ENCODE measurements around the gene KLHL41. TPM values are rescaled to one million over a fixed set of nuclear protein-coding genes. Genes with fewer than 3 reads are reported as not detected.
"Not testable (repeated sequence)": the region's sequence is repeated elsewhere in the genome, so short reads cannot be mapped to it uniquely, and the experiment has no call there.

KLHL41 gene
- total RNA-seq, 1 donor from 2014 or later, result 1.4 TPM

GRCh38 chr2:169572821-169573159, 63.3 kb downstream of the KLHL41 start:
- Mint-ChIP-seq H3K4me1 (peaks cover 30% of the 10 kb centered on the region), H3K36me3 (ENCODE audit: low read depth) (no peaks in the 10 kb centered on the region), H3K27ac (ENCODE audit: unreplicated experiment) (no peak overlapping the region), H3K4me3 (peak overlapping the region; percentile 98), H3K27me3 (ENCODE audit: low read depth) (peaks cover 10% of the 10 kb centered on the region), H3K9me3 (no peaks in the 10 kb centered on the region)
- no peak for DNase-seq (ENCODE audit: low read depth, low spot score)
- no peak for TF ChIP-seq CTCF (conservative IDR thresholded peaks at IDR 0.05)

- Mint-ChIP-seq H3K27ac (ENCODE audit: unreplicated experiment) (peak within 1 kb of the TSS; percentile 96), H3K4me3 (peak within 1 kb of the TSS; percentile 98), H3K27me3 (ENCODE audit: low read depth) (peaks cover 16% of the 10 kb centered on the region), H3K36me3 (ENCODE audit: low read depth) (no peaks in the 10 kb centered on the region), H3K9me3 (no peaks in the 10 kb centered on the region), H3K4me1 (peaks cover 30% of the 10 kb centered on the region)
- no peak for TF ChIP-seq CTCF (conservative IDR thresholded peaks at IDR 0.05)
- DNase-seq (ENCODE audit: low read depth, low spot score), result peak; percentile 77
These were observed 63.9 kb downstream of the KLHL41 start, which contains the start of gene FASTKD1 for GRCh38 chr2:169573160-169573973. Gene FASTKD1 (minus strand): TSS chr2:169573865. CDS start chr2:169572029, 1,836 bp downstream.

GRCh38 chr2:169573974-169574299, 64.4 kb downstream of the KLHL41 start:
- H3K4me3 Mint-ChIP-seq, result peak overlapping the region; percentile 98

GRCh38 chr2:169574539-169574938, 65.0 kb downstream of the KLHL41 start:
- not testable (repeated sequence) for H3K36me3 Mint-ChIP-seq (ENCODE audit: low read depth); H3K9me3 Mint-ChIP-seq; DNase-seq (ENCODE audit: low read depth, low spot score); H3K27ac Mint-ChIP-seq (ENCODE audit: unreplicated experiment)
- peaks cover 25% of the 10 kb centered on the region for H3K27me3 Mint-ChIP-seq (ENCODE audit: low read depth)
- peaks cover 30% of the 10 kb centered on the region for H3K4me1 Mint-ChIP-seq
- H3K4me3 Mint-ChIP-seq, result peak overlapping the region; percentile 78

More at GRCh38 chr2:169573974-169574299, 64.4 kb downstream of the KLHL41 start:
- Mint-ChIP-seq H3K27ac (ENCODE audit: unreplicated experiment) (no peak overlapping the region), H3K9me3 (no peaks in the 10 kb centered on the region), H3K27me3 (ENCODE audit: low read depth) (peaks cover 20% of the 10 kb centered on the region), H3K36me3 (ENCODE audit: low read depth) (no peaks in the 10 kb centered on the region), H3K4me1 (peaks cover 30% of the 10 kb centered on the region)
- no peak for DNase-seq (ENCODE audit: low read depth, low spot score)
- TF ChIP-seq CTCF (conservative IDR thresholded peaks at IDR 0.05), result no peak

GRCh38 chr2:169575264-169575663, 65.8 kb downstream of the KLHL41 start:
- not testable (repeated sequence) for H3K27ac Mint-ChIP-seq (ENCODE audit: unreplicated experiment); H3K36me3 Mint-ChIP-seq (ENCODE audit: low read depth); H3K4me3 Mint-ChIP-seq; DNase-seq (ENCODE audit: low read depth, low spot score); H3K9me3 Mint-ChIP-seq
- Mint-ChIP-seq H3K4me1 (peaks cover 24% of the 10 kb centered on the region), H3K27me3 (ENCODE audit: low read depth) (peaks cover 31% of the 10 kb centered on the region)

Other genes starting within 250 kb of the KLHL41 start
- 27.5 and 29.4 TPM in 2 replicates for gene LRP2, start 147.2 kb upstream of the KLHL41 start, total RNA-seq
- 9.0 and 10.1 TPM in 2 replicates for gene BBS5, start 30.2 kb upstream of the KLHL41 start, total RNA-seq
- 32.9 and 36.4 TPM in 2 replicates for gene FASTKD1, start 64.2 kb downstream of the KLHL41 start, total RNA-seq
- gene PPIG, start 74.6 kb downstream of the KLHL41 start, total RNA-seq, result 69.6 and 70.0 TPM in 2 replicates
- 1.0 and 2.3 TPM in 2 replicates for gene CFAP210, start 184.7 kb downstream of the KLHL41 start, total RNA-seq
- gene PHOSPHO2, start 184.8 kb downstream of the KLHL41 start, total RNA-seq, result 8.3 and 8.6 TPM in 2 replicates
- 67.0 and 67.2 TPM in 2 replicates for gene KLHL23, start 224.1 kb downstream of the KLHL41 start, total RNA-seq